Activated T-cell treated with anti-CD3 and anti-CD28 coated beads, Interleukin-2, amount 50 U/mL, for 4 hours (primary cell): ENCODE data around the gene SCAPER. TPM values are rescaled to one million over a fixed set of nuclear protein-coding genes. Genes with fewer than 3 reads are reported as not detected.
A peak's percentile ranks its signal among the peaks of the same experiment; 100 is the strongest.
"Not testable (repeated sequence)": the region's sequence is repeated elsewhere in the genome, so short reads cannot be mapped to it uniquely, and the experiment has no call there.

ENCODE experiments used
- ATAC-seq, 2 donors: fragments of 200-7000 bp; cut with Tn5 transposase; one replicate each; pipeline ENCODE4 v1.10.0; 2021
- DNase-seq: peaks from one replicate; pipeline ENCODE4 v3.0.0-alpha.2; 2020
- H3K27me3 Mint-ChIP-seq: one replicate; pipeline ENCODE4 v1.8.0; 2021; ENCODE audit warnings: low read depth, mixed read lengths
- H3K36me3 Mint-ChIP-seq: one replicate; pipeline ENCODE4 v1.8.0; 2022; ENCODE audit warnings: mixed read lengths; ENCODE audit not compliant: insufficient read depth
- H3K4me1 Mint-ChIP-seq: one replicate; pipeline ENCODE4 v1.8.0; 2021; ENCODE audit warnings: low read depth, mixed read lengths
- H3K4me3 Mint-ChIP-seq: one replicate; pipeline ENCODE4 v1.8.0; 2021; ENCODE audit warnings: mild to moderate bottlenecking, moderate library complexity, mixed read lengths
- H3K9me3 Mint-ChIP-seq: one replicate; pipeline ENCODE4 v1.8.0; 2021; ENCODE audit warnings: mixed read lengths
- total RNA-seq, 3 donors: library from RNA; stranded (reverse); gene quantifications; one replicate each; pipeline ENCODE4 v1.2.1, GENCODE V29; 2021

SCAPER gene
- total RNA-seq, 3 donors from 2014 or later: 13.0 to 14.8 (median 14.8) TPM

- not testable (repeated sequence) for ATAC-seq, DNase-seq, H3K27me3 Mint-ChIP-seq, H3K4me3 Mint-ChIP-seq, H3K9me3 Mint-ChIP-seq
- Mint-ChIP-seq H3K4me1 (peaks cover 36% of the 10 kb centered on the region), H3K36me3 (peaks cover 36% of the 10 kb centered on the region)
Observed at GRCh38 chr15:76892836-76893235, 12.3 kb downstream of the SCAPER start.

DNA sequence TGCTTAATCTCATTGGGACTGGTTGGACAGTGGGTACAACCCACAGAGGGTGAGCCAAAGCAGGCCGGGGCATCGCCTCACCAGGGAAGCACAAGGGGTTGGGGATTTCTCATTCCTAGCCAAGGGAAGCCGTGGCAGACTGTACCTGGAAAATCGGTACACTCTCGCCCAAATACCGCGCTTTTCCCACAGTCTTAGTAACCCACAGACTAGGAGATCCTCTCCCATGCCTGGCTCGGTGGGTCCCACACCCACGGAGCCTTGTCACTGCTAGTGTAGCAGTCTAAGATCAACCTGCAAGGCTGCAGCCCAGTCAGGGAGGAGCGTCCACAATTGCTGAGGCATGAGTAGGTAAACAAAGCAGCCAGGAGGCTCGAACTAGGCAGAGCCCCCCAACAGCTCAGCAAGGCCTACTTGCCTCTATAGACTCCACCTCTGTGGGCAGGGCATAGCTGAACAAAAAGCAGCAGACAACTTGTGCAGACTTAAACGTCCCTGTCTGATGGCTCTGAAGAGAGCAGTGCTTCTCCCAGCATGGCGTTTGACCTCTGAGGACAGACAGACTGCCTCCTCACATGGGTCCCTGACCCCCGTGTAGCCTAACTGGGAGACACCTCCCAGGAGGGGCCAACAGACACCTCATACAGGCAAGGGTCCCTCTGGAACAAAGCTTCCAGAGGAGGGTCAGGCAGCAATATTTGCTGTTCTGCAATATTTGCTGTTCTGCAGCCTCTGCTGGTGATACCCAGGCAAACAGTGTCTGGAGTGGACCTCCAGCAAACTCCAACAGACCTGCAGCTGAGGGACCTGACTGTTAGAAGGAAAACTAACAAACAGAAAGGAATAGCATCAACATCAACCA is 17.6 kb downstream of the SCAPER start:
- not testable (repeated sequence) for DNase-seq, H3K27me3 Mint-ChIP-seq, H3K9me3 Mint-ChIP-seq, H3K4me3 Mint-ChIP-seq, ATAC-seq
- H3K36me3 Mint-ChIP-seq: peaks cover 40% of the 10 kb centered on the region
- H3K4me1 Mint-ChIP-seq: peaks cover 27% of the 10 kb centered on the region

- ATAC-seq (no peak), DNase-seq (no peak)
- peaks cover 22% of the 10 kb centered on the region for H3K4me1 Mint-ChIP-seq
- peaks cover 36% of the 10 kb centered on the region for H3K36me3 Mint-ChIP-seq
- H3K9me3 Mint-ChIP-seq: peaks cover 9% of the 10 kb centered on the region
- H3K4me3 Mint-ChIP-seq: no peak overlapping the region
- H3K27me3 Mint-ChIP-seq: no peaks in the 10 kb centered on the region
Observed at GRCh38 chr15:76885212-76885611, 19.9 kb downstream of the SCAPER start.

GRCh38 chr15:76875911-76876310 is 29.2 kb downstream of the SCAPER start:
- peaks cover 22% of the 10 kb centered on the region for H3K36me3 Mint-ChIP-seq
- ATAC-seq (no peak), DNase-seq (no peak)
- peaks cover 16% of the 10 kb centered on the region for H3K4me1 Mint-ChIP-seq
- H3K27me3 Mint-ChIP-seq: no peaks in the 10 kb centered on the region
- H3K4me3 Mint-ChIP-seq: no peak overlapping the region
- no peaks in the 10 kb centered on the region for H3K9me3 Mint-ChIP-seq

GRCh38 chr15:76873066-76873465 is 32.1 kb downstream of the SCAPER start:
- DNase-seq, ATAC-seq, H3K4me3 Mint-ChIP-seq, H3K27me3 Mint-ChIP-seq, H3K9me3 Mint-ChIP-seq: not testable (repeated sequence)
- peaks cover 20% of the 10 kb centered on the region for H3K36me3 Mint-ChIP-seq
- peaks cover 20% of the 10 kb centered on the region for H3K4me1 Mint-ChIP-seq

DNA sequence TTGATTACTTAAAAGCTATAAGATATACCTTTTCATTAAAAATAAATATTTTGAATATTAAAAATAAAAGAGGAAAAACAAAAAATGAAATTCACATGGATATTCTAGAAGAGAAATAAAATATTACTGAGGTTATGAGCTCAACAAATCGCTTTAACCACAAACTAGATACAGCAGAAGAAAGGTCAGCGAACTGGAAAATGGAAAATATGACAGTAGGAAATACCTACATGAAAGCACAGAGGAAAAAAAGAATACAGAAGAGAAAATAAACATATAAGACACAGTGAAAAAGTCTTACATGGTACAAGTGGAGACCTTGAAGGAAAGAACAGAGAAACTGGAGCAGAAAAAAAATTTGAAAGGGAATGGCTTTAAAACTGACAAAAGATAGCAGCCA is 33.2 kb downstream of the SCAPER start:
- Mint-ChIP-seq H3K9me3 (no peaks in the 10 kb centered on the region), H3K36me3 (peaks cover 17% of the 10 kb centered on the region), H3K27me3 (no peaks in the 10 kb centered on the region), H3K4me3 (no peak overlapping the region), H3K4me1 (peaks cover 25% of the 10 kb centered on the region)
- ATAC-seq (no peak), DNase-seq (no peak)

DNA sequence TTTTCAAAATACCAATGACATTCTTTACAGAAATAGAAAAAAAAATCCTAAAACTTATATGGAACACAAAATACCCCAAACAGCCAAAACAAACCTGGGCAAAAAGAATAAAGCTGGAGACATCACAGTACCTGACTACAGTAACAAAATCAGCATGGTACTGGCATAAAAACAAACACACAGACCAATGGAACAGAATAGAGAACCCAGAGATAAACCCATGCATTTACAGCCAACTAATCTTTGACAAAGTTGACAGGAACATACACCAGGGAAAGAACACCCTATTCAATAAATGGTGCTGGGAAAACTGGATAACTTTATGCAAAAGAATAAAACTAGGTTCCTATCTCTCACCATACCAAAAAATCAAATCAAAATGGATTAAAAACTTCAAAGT is 36.4 kb downstream of the SCAPER start:
- Mint-ChIP-seq H3K4me3 (no peak overlapping the region), H3K36me3 (peaks cover 12% of the 10 kb centered on the region), H3K4me1 (peaks cover 45% of the 10 kb centered on the region), H3K9me3 (no peaks in the 10 kb centered on the region), H3K27me3 (no peaks in the 10 kb centered on the region)
- DNase-seq: no peak
- no peak for ATAC-seq

GRCh38 chr15:76866716-76867321 is 38.3 kb downstream of the SCAPER start:
- H3K9me3 Mint-ChIP-seq: no peaks in the 10 kb centered on the region
- H3K4me3 Mint-ChIP-seq: no peak overlapping the region
- H3K4me1 Mint-ChIP-seq: peaks cover 52% of the 10 kb centered on the region
- H3K36me3 Mint-ChIP-seq: peaks cover 8% of the 10 kb centered on the region
- ATAC-seq (no peak), DNase-seq (no peak)
- no peaks in the 10 kb centered on the region for H3K27me3 Mint-ChIP-seq

DNA sequence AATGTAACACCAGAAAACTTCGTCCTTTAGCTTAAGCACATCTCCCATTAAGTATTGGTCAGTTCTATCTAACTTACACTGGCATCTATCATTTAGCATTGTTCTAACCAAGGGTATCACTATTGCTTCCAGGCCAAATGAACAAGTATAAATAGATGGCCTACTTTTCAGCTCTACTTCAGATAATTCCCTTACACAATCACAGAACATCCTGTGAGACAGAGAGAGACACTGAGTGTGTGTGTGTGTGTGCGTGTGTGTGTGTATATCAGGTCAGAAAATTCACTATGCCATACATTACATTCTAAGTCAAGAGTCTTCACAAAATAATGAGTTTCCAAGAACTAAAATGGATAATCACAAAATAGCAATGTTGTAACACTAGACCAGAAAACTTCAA is 39.1 kb downstream of the SCAPER start:
- DNase-seq (no peak), ATAC-seq (no peak)
- no peaks in the 10 kb centered on the region for H3K27me3 Mint-ChIP-seq
- no peak overlapping the region for H3K4me3 Mint-ChIP-seq
- H3K36me3 Mint-ChIP-seq: peaks cover 8% of the 10 kb centered on the region
- H3K4me1 Mint-ChIP-seq: peaks cover 57% of the 10 kb centered on the region
- H3K9me3 Mint-ChIP-seq: no peaks in the 10 kb centered on the region

GRCh38 chr15:76865548-76865991 is 39.6 kb downstream of the SCAPER start:
- DNase-seq: no peak
- Mint-ChIP-seq H3K4me3 (no peak overlapping the region), H3K4me1 (peaks cover 58% of the 10 kb centered on the region), H3K36me3 (peaks cover 8% of the 10 kb centered on the region), H3K27me3 (no peaks in the 10 kb centered on the region), H3K9me3 (no peaks in the 10 kb centered on the region)
- ATAC-seq: peak; percentile 79 to 81

DNA sequence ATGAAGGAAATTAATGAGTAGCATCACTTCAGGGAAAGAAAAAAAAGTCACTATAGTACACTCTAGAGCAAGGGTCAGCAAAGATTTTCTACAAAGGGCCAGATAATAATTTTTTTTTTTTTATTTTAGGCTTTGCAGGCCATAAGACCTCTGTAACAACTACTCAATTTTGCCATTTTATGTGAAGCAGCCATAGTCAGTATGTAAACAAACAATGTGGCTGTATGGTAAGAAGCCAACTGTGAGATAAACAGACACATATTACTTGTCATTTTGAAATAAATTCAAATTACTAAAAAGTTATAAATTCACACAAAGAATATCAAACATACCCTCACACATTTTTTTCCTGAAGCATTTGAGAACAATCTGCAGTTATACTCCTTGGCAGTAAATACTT is 40.6 kb downstream of the SCAPER start:
- Mint-ChIP-seq H3K4me1 (peaks cover 56% of the 10 kb centered on the region), H3K36me3 (peaks cover 5% of the 10 kb centered on the region), H3K27me3 (no peaks in the 10 kb centered on the region), H3K9me3 (no peaks in the 10 kb centered on the region), H3K4me3 (no peak overlapping the region)
- DNase-seq (no peak), ATAC-seq (no peak)

GRCh38 chr15:76863693-76864092 is 41.4 kb downstream of the SCAPER start:
- Mint-ChIP-seq H3K36me3 (peaks cover 5% of the 10 kb centered on the region), H3K27me3 (no peaks in the 10 kb centered on the region), H3K4me3 (no peak overlapping the region), H3K9me3 (no peaks in the 10 kb centered on the region), H3K4me1 (peaks cover 51% of the 10 kb centered on the region)
- no peak for ATAC-seq
- no peak for DNase-seq

DNA sequence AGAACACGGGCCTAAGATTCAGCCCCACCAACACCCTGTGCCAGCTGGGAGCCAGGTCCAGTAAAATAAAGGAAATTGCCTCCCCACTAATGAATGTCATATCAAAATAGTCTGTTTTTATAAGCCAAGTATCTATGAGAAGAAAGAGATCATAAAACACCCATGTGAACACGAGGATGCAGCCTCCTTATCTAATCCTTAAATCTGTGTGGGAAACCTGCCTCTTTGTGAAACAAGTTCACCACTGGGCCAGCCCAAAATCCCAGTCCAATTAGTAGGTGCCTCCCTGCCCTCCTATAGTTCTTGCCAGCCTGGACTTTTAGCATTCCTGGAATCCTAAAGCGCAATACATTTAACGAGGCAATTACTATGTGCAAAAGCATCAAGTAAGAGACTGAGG is 42.0 kb downstream of the SCAPER start:
- Mint-ChIP-seq H3K4me1 (peaks cover 47% of the 10 kb centered on the region), H3K9me3 (no peaks in the 10 kb centered on the region), H3K36me3 (peaks cover 7% of the 10 kb centered on the region), H3K4me3 (no peak overlapping the region), H3K27me3 (no peaks in the 10 kb centered on the region)
- ATAC-seq (no peak), DNase-seq (no peak)

DNA sequence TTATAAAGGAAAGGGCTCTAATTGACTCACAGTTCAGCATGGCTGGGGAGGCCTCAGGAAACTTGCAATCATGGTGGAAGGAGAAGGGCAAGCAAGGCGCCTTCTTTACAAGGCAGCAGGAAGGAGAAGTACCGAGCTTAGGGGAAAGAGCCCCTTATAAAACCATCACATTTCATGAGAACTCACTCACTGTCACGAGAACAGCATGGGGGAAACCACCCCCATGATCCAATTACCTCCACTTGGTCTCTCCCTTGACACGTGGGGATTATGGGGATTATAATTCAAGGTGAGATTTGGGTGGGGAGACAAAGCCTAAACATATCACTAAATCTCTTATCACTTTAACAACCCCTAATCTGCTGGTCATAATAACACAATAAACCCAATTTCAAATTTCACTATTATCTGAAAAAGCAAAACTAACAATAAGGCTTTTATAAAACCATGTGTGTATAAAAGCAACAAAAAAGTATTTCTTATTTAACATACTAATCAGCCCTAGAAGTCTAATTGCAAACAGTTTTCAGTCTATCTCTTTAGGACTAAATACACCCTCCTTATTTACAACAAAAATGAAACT is 43.2 kb downstream of the SCAPER start:
- Mint-ChIP-seq H3K27me3 (no peaks in the 10 kb centered on the region), H3K4me3 (no peak overlapping the region), H3K9me3 (no peaks in the 10 kb centered on the region), H3K36me3 (peaks cover 7% of the 10 kb centered on the region), H3K4me1 (peaks cover 42% of the 10 kb centered on the region)
- DNase-seq (no peak), ATAC-seq (no peak)

DNA sequence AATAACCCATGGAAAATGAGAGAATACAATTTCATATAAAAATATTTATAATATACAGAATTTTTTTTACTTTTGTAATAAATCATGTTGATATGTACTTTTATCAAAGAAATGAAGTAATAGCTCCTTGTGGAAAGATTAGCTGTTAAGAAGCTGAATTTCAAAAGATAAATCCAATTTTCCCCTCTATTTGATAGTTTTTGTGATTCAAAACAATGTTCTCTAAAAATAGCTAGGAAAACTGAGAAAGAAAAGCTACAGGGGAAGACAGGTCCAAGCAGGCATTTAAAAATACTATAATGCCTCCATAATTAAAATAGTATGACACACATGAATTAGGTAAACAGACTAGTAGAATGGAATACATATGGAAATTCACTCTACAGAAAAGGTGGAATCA is 44.9 kb downstream of the SCAPER start:
- no peak overlapping the region for H3K4me3 Mint-ChIP-seq
- ATAC-seq: no peak
- no peak for DNase-seq

More for the DNA sequence above, 44.9 kb downstream of the SCAPER start:
- H3K9me3 Mint-ChIP-seq: peaks cover 8% of the 10 kb centered on the region
- H3K27me3 Mint-ChIP-seq: no peaks in the 10 kb centered on the region
- H3K4me1 Mint-ChIP-seq: peaks cover 31% of the 10 kb centered on the region
- H3K36me3 Mint-ChIP-seq: peaks cover 18% of the 10 kb centered on the region
